Measurements from ENCODE around the gene ENHO. TPM values are rescaled to one million over a fixed set of nuclear protein-coding genes. Genes with fewer than 3 reads are reported as not detected.
"Not testable (repeated sequence)": the region's sequence is repeated elsewhere in the genome, so short reads cannot be mapped to it uniquely, and the experiment has no call there.

The ENHO gene
- polyA plus RNA-seq, 1 donor from 2014 or later = not detected

DNA sequence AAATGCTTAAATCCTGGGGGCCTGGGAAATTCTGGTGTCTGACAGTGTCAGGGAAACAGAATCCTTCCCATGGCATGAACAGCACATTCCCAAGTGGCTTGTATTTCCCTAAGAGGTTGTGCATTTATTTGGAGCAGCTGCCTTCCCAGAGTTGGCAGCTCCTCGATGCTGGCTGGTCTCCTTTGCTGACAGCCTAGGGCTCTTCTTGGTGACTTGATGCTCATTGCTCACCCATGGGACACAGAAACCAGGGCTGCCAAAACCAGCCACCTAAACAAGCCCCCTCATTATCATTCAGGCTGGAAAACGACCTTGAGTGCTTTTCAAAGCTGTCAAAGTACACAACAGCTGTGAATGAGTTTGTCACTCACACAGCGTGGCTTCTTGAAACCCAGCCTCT, 24.2 kb downstream of the ENHO start:
- no peaks in the 10 kb centered on the region for H3K36me3 Mint-ChIP-seq
- H3K27me3 Mint-ChIP-seq = peaks cover 9% of the 10 kb centered on the region
- H3K9me3 Mint-ChIP-seq = no peaks in the 10 kb centered on the region
- no peak overlapping the region for H3K27ac Mint-ChIP-seq
- peaks cover 0 to 2% (median 0%) of the 10 kb centered on the region in 3 donors for H3K4me1 Mint-ChIP-seq
- H3K4me3 Mint-ChIP-seq = no peak overlapping the region

DNA sequence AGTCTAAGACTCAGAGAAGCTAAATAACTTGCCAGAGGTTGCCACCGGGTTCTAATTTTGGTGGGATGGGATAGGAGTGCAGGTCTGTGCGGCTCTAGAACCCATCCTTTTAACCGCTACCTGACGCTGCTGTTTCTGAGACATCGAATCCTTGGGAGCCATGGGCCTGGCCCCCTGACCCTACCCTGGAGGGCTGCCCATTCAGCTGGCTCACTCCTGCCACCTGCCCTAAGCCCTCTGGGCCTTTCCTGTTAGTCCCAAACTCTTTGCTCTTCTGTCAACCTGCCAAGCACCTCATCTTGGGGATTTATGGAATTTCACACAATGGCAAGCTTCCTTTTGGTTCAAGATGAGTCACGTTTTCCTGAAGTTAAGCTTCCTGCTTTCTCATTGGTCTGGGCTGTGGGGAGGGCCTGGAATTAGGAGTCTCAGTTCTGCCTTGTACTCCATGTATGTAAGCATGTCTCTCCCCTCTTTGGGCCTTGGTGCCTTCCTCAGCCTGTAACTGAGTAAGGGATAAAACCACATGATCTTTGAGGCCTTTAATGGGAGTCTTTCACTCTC, 26.6 kb downstream of the ENHO start:
- Mint-ChIP-seq H3K27me3 (peaks cover 13% of the 10 kb centered on the region), H3K36me3 (no peaks in the 10 kb centered on the region), H3K4me1 (peaks cover 0 to 2% (median 0%) of the 10 kb centered on the region in 3 donors), H3K27ac (peak overlapping the region in 1 of 3 donors; percentile 60), H3K9me3 (no peaks in the 10 kb centered on the region), H3K4me3 (no peak overlapping the region)

DNA sequence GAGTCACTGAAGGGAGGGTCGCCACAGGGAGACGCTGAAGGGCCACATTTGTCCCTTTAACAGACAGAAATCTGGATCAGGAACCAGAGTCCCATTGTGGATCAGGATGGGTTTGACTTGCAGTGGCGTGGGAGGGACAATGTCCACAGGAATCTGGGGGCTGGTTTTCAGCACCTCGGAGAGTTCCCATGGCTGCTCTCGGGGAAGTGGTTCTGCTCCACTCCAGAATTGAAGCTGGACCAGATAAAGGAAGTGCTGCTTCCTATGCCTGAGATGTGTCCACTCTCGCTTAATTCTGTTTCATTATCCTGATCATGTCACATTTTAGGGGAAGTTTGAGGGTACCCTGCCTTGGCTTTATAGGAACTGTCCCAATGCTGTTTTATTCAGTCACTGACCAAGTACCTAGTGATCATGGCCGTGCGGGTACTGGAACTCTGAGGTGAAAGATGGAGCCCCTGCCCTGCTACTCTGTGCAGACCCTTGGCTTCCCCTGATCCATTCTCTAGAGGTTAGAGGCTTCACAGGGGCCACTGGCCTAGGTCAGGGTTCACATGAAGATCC, 28.7 kb downstream of the ENHO start:
- peaks cover 25% of the 10 kb centered on the region for H3K27me3 Mint-ChIP-seq
- H3K36me3 Mint-ChIP-seq = no peaks in the 10 kb centered on the region
- no peak overlapping the region for H3K4me3 Mint-ChIP-seq
- H3K27ac Mint-ChIP-seq = no peak overlapping the region
- no peaks in the 10 kb centered on the region for H3K9me3 Mint-ChIP-seq
- H3K4me1 Mint-ChIP-seq = no peaks in the 10 kb centered on the region

DNA sequence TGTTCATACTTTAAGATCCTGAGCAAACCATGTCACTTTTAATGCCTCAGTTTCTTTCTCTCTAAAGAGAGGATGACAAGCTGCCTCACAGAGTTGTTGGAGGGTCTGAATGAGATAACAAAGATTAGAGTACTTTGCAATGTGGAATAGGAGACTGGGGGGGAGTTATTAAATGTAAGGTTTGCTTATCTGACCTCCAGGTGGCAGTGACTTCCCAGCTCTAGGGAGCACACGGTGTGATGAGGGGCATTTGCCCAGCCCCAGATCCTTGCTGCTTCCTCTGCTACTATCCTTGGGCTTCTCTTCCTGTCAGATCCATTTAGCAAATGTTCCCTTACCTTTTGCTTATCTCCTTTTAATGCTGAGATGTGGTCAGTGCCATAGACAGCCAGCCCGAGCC, 30.7 kb downstream of the ENHO start:
- H3K36me3 Mint-ChIP-seq = no peaks in the 10 kb centered on the region
- no peaks in the 10 kb centered on the region for H3K9me3 Mint-ChIP-seq
- H3K4me3 Mint-ChIP-seq = no peak overlapping the region
- H3K4me1 Mint-ChIP-seq = no peaks in the 10 kb centered on the region
- no peak overlapping the region for H3K27ac Mint-ChIP-seq
- peaks cover 39% of the 10 kb centered on the region for H3K27me3 Mint-ChIP-seq

DNA sequence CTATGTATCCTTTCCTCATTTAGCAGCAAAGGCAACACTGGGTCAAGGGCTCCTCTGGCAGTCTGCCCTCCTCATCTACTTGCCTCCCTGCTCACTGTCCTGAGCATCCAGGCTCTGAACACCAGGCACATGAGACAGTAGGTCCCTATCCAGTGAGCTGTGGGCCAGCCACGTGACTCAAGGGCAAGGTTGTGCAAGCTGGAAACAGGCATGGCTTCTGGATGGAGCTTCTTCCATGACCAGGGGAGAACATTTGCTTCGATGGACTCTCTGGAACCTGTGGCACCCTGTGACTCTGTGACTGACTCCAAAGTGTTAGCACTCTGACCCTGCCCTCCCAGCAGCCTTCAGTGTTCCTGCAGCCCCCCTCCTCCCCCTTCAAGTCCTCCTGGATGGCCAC, 31.2 kb downstream of the ENHO start:
- H3K4me3 Mint-ChIP-seq = no peak overlapping the region
- H3K36me3 Mint-ChIP-seq = no peaks in the 10 kb centered on the region
- H3K4me1 Mint-ChIP-seq = no peaks in the 10 kb centered on the region
- H3K27me3 Mint-ChIP-seq = peaks cover 39% of the 10 kb centered on the region
- no peaks in the 10 kb centered on the region for H3K9me3 Mint-ChIP-seq
- H3K27ac Mint-ChIP-seq = no peak overlapping the region

DNA sequence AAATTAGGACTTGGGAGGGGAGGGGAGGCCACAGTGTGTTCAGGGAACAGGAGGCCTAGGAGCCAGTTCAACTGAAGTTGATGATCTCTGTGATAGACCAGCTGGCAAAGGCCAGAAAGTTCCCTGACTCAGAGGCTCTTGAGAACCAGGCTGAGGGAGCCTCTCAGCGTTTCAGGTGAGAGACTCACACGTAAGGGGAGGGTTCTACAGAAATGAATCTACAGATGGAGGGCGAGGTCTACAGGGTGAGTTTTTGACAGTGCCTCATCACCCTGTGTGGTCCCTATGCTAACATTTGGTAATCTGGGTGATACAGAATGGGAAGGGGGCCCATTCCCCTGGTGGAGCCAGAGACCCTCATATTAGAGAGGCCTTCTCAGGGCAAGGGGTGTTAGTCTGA, 32.0 kb downstream of the ENHO start:
- H3K36me3 Mint-ChIP-seq = no peaks in the 10 kb centered on the region
- H3K9me3 Mint-ChIP-seq = no peaks in the 10 kb centered on the region
- H3K27ac Mint-ChIP-seq = peak overlapping the region in 1 of 3 donors; percentile 38
- H3K27me3 Mint-ChIP-seq = peaks cover 39% of the 10 kb centered on the region
- H3K4me1 Mint-ChIP-seq = no peaks in the 10 kb centered on the region
- no peak overlapping the region for H3K4me3 Mint-ChIP-seq

DNA sequence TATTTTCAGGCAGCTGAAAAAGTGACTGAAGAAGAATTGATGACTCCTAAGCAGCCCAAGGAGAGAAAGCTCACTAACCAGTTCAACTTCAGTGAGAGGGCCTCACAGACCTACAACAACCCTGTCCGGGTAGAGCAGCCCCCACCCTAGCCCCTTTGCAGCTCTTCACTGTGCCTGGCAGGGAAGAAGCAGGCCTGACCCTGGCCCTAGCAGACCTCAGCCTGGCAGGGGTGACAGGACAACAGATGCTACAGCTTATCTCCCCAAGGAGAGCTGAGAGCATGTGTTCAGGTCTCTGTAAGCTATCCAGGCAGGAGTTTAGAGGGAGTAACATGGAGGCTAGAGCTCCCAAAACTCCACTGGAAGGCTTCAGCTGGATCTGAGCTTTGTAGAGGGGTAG, 32.4 kb downstream of the ENHO start:
- H3K9me3 Mint-ChIP-seq = no peaks in the 10 kb centered on the region
- H3K4me3 Mint-ChIP-seq = no peak overlapping the region
- H3K36me3 Mint-ChIP-seq = no peaks in the 10 kb centered on the region
- H3K27ac Mint-ChIP-seq = peak overlapping the region in 1 of 3 donors; percentile 38
- H3K4me1 Mint-ChIP-seq = no peaks in the 10 kb centered on the region
- H3K27me3 Mint-ChIP-seq = peaks cover 39% of the 10 kb centered on the region

DNA sequence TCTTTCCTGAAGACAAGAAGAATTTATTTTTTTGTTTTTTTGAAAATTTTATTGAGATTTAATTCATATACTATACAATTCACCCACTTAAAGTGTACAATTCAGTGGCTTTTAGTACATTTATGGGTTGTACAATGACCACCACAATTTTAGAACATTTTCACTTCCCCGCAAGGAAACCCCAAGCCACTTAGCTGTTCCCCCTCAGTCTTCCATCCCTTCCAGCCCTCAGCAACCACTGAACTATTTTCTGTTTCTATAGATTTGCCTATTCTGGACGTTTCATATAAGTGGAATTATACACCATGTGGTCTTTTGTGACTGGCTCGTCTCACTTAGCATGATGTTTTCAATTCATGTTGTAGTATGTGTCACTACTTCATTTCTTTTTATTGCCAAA, 36.2 kb downstream of the ENHO start:
- H3K4me3 Mint-ChIP-seq = no peak overlapping the region
- no peak overlapping the region for H3K27ac Mint-ChIP-seq
- peaks cover 3% of the 10 kb centered on the region for H3K36me3 Mint-ChIP-seq
- peaks cover 30% of the 10 kb centered on the region for H3K27me3 Mint-ChIP-seq
- H3K4me1 Mint-ChIP-seq = no peaks in the 10 kb centered on the region
- H3K9me3 Mint-ChIP-seq = no peaks in the 10 kb centered on the region

DNA sequence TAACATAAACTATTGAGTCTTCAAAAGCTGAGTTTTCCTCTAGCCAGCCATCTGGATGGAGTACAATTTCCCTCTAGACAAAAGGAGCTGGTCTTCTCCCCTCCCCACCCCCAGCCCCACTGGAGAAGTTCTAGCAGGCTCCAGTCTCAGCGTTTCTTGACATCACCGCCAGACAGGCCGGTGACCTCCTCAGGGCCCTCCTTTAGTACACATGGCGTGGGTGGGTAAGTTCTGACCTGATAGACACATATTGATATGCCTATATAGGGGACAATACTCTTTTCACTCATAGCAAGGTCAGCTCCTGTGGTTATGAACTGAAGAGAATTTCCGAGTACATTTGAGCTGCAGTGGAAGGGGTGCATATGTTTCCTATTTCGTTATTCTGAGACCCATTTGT, 37.0 kb downstream of the ENHO start:
- Mint-ChIP-seq H3K4me3 (no peak overlapping the region), H3K36me3 (peaks cover 3% of the 10 kb centered on the region), H3K27ac (no peak overlapping the region), H3K27me3 (peaks cover 25% of the 10 kb centered on the region), H3K4me1 (no peaks in the 10 kb centered on the region), H3K9me3 (no peaks in the 10 kb centered on the region)

DNA sequence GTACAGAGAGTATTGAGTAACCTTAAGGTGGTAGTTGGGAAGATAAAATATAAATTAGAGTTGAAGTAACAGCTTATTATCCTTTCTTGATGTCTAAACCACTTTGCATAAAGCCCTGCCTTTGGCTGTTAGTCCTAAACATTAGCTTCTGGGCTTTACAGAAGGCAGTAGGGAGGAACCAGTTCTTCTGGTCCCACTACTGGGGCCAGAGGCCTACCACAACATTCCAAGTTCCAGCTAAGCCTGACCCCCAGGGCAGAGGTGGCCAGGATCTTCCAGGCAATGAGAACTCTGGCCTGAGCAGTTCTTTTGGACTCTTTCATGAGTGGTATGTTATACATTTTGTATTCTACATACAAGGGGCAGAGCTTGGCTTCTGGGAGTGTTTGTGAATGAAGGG, 38.1 kb downstream of the ENHO start:
- peaks cover 25% of the 10 kb centered on the region for H3K27me3 Mint-ChIP-seq
- no peaks in the 10 kb centered on the region for H3K9me3 Mint-ChIP-seq
- peaks cover 3% of the 10 kb centered on the region for H3K36me3 Mint-ChIP-seq
- H3K27ac Mint-ChIP-seq = no peak overlapping the region
- H3K4me1 Mint-ChIP-seq = no peaks in the 10 kb centered on the region
- H3K4me3 Mint-ChIP-seq = no peak overlapping the region

DNA sequence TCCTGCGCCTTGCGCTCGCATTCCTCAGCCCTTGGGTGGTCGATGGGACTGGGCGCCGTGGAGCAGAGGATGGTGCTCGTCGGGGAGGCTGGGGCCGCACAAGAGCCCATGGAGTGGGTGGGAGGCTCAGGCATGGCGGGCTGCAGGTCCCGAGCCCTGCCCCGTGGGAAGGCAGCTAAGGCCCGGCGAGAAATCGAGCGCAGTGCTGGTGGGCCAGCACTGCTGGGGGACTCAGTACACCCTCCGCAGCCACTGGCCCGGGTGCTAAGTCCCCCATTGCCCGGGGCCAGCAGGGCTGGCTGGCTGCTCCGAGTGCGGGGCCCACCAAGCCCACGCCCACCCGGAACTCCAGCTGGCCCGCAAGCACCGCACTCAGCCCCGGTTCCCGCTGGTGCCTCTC, 40.0 kb downstream of the ENHO start:
- H3K9me3 Mint-ChIP-seq, H3K27ac Mint-ChIP-seq: not testable (repeated sequence)

DNA sequence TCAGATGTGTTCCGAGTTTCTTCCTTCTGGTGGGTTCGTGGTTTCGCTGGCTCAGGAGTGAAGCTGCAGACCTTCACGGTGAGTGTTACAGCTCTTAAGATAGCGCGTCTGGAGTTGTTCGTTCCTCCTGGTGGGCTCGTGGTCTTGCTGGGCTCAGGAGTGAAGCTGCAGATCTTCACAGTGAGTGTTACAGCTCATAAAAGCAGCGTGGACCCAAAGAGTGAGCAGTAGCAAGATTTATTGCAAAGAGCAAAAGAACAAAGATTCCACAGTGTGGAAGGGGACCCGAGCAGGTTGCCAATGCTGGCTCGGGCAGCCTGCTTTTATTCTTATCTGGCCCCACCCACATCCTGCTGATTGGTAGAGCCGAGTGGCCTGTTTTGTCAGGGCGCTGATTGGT, 41.2 kb downstream of the ENHO start:
- H3K27me3 Mint-ChIP-seq, H3K36me3 Mint-ChIP-seq, H3K4me1 Mint-ChIP-seq, H3K9me3 Mint-ChIP-seq, H3K27ac Mint-ChIP-seq: not testable (repeated sequence)
- H3K4me3 Mint-ChIP-seq = peak overlapping the region in 1 of 4 donors; percentile 56

More for the DNA sequence above, 40.0 kb downstream of the ENHO start:
- H3K4me1 Mint-ChIP-seq, H3K36me3 Mint-ChIP-seq, H3K4me3 Mint-ChIP-seq: not testable (repeated sequence)
- H3K27me3 Mint-ChIP-seq = peaks cover 14% of the 10 kb centered on the region

DNA sequence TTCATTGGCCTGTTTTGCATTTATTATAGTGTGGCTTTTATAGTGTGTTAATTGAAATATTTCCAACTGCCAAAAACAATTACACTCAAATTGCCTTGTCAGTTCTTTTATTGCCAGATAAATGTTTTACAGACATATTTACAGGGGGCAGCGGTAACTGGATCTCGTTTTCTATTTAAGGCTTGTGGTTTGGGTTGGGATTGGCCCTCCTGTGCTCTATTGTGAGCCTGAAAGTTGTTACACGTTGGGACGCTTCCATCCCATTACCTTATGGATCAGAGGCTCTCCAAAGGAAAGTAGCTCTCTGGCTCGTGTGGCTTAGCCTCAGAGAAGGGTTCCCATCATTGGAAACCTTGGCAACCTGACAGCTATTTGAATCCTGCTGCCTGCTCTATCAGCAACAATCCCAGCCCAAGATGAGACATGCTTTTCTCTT, 43.3 kb downstream of the ENHO start:
- H3K27me3 Mint-ChIP-seq = peaks cover 9% of the 10 kb centered on the region
- H3K9me3 Mint-ChIP-seq = no peaks in the 10 kb centered on the region
- H3K4me1 Mint-ChIP-seq = no peaks in the 10 kb centered on the region
- no peak overlapping the region for H3K4me3 Mint-ChIP-seq
- no peaks in the 10 kb centered on the region for H3K36me3 Mint-ChIP-seq
- H3K27ac Mint-ChIP-seq = no peak overlapping the region

DNA sequence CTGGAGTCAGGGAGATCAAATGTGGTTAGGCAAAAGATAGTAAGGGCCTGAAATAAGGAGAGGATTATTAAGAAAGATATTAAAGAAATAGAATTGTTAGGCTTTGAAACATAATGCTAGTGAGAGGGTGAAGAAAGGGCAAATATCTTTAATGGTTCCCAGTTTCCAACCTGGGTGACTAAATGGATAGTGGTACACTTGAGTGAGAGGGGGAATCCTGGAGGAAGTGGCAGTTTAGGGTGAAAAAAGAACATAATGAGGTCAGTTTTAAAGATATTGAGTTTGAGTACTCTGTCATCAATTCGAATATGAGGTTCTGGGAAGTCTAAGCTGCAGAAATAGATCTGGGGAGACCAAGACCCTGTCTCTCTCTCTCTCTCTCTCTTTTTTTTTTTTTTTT, 45.2 kb downstream of the ENHO start:
- H3K27ac Mint-ChIP-seq = no peak overlapping the region
- H3K36me3 Mint-ChIP-seq = no peaks in the 10 kb centered on the region
- no peak overlapping the region for H3K4me3 Mint-ChIP-seq
- no peaks in the 10 kb centered on the region for H3K9me3 Mint-ChIP-seq
- peaks cover 9% of the 10 kb centered on the region for H3K27me3 Mint-ChIP-seq
- no peaks in the 10 kb centered on the region for H3K4me1 Mint-ChIP-seq

DNA sequence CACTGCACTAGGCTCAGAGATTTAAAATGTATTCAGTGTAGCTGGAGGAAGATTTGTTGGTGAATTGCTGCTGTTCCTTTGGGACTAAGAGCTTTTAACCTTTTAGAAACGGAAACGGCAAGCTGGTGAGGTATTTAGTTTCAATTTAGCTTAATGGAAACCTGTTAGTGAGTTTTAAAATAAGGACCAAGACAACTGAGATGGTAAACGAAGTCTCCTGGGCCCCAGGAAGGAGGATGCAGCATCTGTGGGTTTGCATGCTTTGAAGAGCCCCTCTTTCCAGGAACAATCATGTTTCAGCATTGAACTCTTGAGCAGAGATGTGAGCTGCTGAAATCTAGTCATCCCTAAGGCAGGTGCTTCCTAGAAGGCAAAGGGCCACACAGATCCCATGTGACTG, 47.7 kb downstream of the ENHO start:
- H3K36me3 Mint-ChIP-seq = no peaks in the 10 kb centered on the region
- no peaks in the 10 kb centered on the region for H3K4me1 Mint-ChIP-seq
- H3K27me3 Mint-ChIP-seq = peaks cover 9% of the 10 kb centered on the region
- H3K9me3 Mint-ChIP-seq = no peaks in the 10 kb centered on the region
- H3K27ac Mint-ChIP-seq = no peak overlapping the region
- H3K4me3 Mint-ChIP-seq = no peak overlapping the region
